ENCODE results near the gene OR52E4. TPM values are rescaled to one million over a fixed set of nuclear protein-coding genes. Genes with fewer than 3 reads are reported as not detected.

The OR52E4 gene
- total RNA-seq, 1 donor, result not detected

- no peak for DNase-seq (ENCODE audit: low read depth in 2 of 3, low spot score in 2 of 3)
Measured at GRCh38 chr11:5928811-5929210, 48.4 kb downstream of the OR52E4 start.

- no peak for DNase-seq (ENCODE audit: low read depth in 2 of 3, low spot score in 2 of 3)
Measured at GRCh38 chr11:5929571-5930368, 49.3 kb downstream of the OR52E4 start.

DNA sequence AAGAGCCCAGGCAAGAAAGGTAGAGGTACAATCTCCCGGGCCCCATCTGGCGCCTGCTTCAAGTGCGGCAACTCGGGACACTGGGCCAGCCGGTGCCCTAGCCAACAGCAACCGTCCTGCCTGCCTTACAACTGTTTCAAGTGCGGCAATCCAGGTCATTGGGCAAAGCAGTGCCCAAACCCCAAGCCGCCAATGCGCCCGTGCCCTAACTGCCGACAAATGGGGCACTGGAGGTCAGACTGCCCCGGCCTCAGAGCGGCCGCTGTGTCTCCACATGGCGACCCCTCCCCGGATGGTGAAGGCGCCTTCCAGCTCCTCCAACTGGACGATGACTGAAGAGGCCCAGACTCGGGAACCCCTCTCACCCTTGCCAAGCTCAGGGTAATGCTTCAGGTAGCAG is 50.2 kb downstream of the OR52E4 start:
- DNase-seq (ENCODE audit: low read depth in 2 of 3, low spot score in 2 of 3), result no peak

- DNase-seq (ENCODE audit: low read depth in 2 of 3, low spot score in 2 of 3), result no peak
Measured at GRCh38 chr11:5931061-5931460, 50.6 kb downstream of the OR52E4 start.

GRCh38 chr11:5932671-5933070 is 52.2 kb downstream of the OR52E4 start:
- no peak for DNase-seq (ENCODE audit: low read depth in 2 of 3, low spot score in 2 of 3)

GRCh38 chr11:5933116-5933515 is 52.7 kb downstream of the OR52E4 start:
- DNase-seq (ENCODE audit: low read depth in 2 of 3, low spot score in 2 of 3), result no peak

Other genes starting within 250 kb of the OR52E4 start
- 25.9 TPM for gene TRIM5, start 195.6 kb upstream of the OR52E4 start, total RNA-seq
- 74.6 TPM for gene TRIM22, start 190.8 kb upstream of the OR52E4 start, total RNA-seq
- gene OR56B1, start 144.2 kb upstream of the OR52E4 start, total RNA-seq, result 0.27 TPM
- gene OR52N4, start 126.4 kb upstream of the OR52E4 start, total RNA-seq, result 1.3 TPM
- 0.81 TPM for gene OR52N5, start 97.3 kb upstream of the OR52E4 start, total RNA-seq
- gene OR52N1, start 89.4 kb upstream of the OR52E4 start, total RNA-seq, result 0.54 TPM
- 1.1 TPM for gene OR52N2, start 71.7 kb upstream of the OR52E4 start, total RNA-seq
- gene OR52E6, start 38.7 kb upstream of the OR52E4 start, total RNA-seq, result not detected
- gene OR52E8, start 22.9 kb upstream of the OR52E4 start, total RNA-seq, result not detected
- not detected for gene OR52E5, start 12.6 kb downstream of the OR52E4 start, total RNA-seq
- gene OR56A3, start 61.6 kb downstream of the OR52E4 start, total RNA-seq, result not detected
- gene OR56A5, start 87.9 kb downstream of the OR52E4 start, total RNA-seq, result not detected
- not detected for gene OR52L1, start 106.4 kb downstream of the OR52E4 start, total RNA-seq
- gene OR56A4, start 126.3 kb downstream of the OR52E4 start, total RNA-seq, result not detected
- gene OR56A1, start 150.1 kb downstream of the OR52E4 start, total RNA-seq, result not detected
- under 0.01 TPM for gene OR56B4, start 227.1 kb downstream of the OR52E4 start, total RNA-seq